DOHH2 (cell line): Measurements from ENCODE around the gene DAPL1.

Source experiments
- EZH2phosphoT487 ChIP-seq: fragments of 200-600 bp; sonication (generic); IDR thresholded peaks from 2 replicates; pipeline ENCODE4 v1.6.1; 2017; ENCODE audit warnings: borderline replicate concordance, mild to moderate bottlenecking, antibody characterized with exemption, low read length, moderate library complexity, mixed read lengths
- TF ChIP-seq, protein P1 (sequence below): fragments of 200-600 bp; sonication (generic); IDR thresholded peaks from one replicate; pipeline ENCODE4 v1.5.1; 2014; ENCODE audit warnings: antibody characterized with exemption, mild to moderate bottlenecking, low read depth, low read length; ENCODE audit not compliant: poor library complexity, severe bottlenecking

DNA sequence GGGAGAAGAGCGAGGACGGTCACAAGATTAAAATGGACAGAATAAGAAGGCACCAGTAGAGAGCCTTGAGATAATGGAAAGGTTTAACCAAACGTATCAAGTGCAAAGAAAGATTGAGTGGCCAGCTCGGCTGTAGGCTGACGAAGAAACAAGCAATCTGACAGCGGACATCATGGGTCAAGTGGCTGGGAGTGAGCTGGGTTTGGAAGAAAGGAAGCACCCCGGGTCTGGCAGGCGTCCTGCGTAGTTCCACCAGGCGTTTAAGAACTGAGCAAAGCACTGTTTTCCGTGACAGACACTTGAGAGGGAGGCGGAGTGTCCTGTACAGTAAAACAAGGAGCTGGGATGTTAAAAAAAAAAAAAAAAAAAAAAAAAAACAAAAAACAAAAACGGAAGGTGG is 27.1 kb downstream of the DAPL1 start:
- TF ChIP-seq, protein P1, sequence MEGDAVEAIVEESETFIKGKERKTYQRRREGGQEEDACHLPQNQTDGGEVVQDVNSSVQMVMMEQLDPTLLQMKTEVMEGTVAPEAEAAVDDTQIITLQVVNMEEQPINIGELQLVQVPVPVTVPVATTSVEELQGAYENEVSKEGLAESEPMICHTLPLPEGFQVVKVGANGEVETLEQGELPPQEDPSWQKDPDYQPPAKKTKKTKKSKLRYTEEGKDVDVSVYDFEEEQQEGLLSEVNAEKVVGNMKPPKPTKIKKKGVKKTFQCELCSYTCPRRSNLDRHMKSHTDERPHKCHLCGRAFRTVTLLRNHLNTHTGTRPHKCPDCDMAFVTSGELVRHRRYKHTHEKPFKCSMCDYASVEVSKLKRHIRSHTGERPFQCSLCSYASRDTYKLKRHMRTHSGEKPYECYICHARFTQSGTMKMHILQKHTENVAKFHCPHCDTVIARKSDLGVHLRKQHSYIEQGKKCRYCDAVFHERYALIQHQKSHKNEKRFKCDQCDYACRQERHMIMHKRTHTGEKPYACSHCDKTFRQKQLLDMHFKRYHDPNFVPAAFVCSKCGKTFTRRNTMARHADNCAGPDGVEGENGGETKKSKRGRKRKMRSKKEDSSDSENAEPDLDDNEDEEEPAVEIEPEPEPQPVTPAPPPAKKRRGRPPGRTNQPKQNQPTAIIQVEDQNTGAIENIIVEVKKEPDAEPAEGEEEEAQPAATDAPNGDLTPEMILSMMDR: no peak
- TF ChIP-seq EZH2phosphoT487: no peak
